ENCODE results near the gene BTBD19. TPM values are rescaled to one million over a fixed set of nuclear protein-coding genes. Genes with fewer than 3 reads are reported as not detected.

BTBD19 gene
- total and polyA plus RNA-seq, 9 of the 15 experiments (the other 6 are each of a cell fraction or from before 2014, with no cell fraction given) = 0.22 to 2.0 (median 0.95) TPM

- TF ChIP-seq MGA (IDR thresholded peaks at IDR 0.05) = peak; percentile 90
- peak; percentile 91 for TF ChIP-seq GATAD2A (IDR thresholded peaks at IDR 0.05)
- peak; percentile 84 for TF ChIP-seq USF1 (CRISPR knock-in tag; IDR thresholded peaks at IDR 0.05)
- TF ChIP-seq SMAD3 (CRISPR knock-in tag; conservative IDR thresholded peaks at IDR 0.05) = 0 out of 2 replicates have a peak, but pooled peaks have one; percentile 34
- peak; percentile 62 to 88 for TF ChIP-seq AFF1 (IDR thresholded peaks at IDR 0.05; ENCODE audit: low read depth in 1 of 2, partially characterized antibody in 2 of 2)
- TF ChIP-seq ELF2 (CRISPR knock-in tag; IDR thresholded peaks at IDR 0.05) = peak; percentile 46; the same call in 1 of the 2 replicates
- peak; percentile 91 for TF ChIP-seq PHF20 (IDR thresholded peaks at IDR 0.05; ENCODE audit: partially characterized antibody)
- TF ChIP-seq U2AF1 (optimal IDR thresholded peaks at IDR 0.05; ENCODE audit: low read depth, low read length) = peak; percentile 96
- no peak for TF ChIP-seq ZNF695 (CRISPR knock-in tag; IDR thresholded peaks at IDR 0.05)
These were observed 33.0 kb upstream of the BTBD19 start, which contains the start of gene RPS8 (continued) for GRCh38 chr1:44775078-44775929.

Measured in K562 (cell line).